ENCODE results near the gene HAGH. TPM values are rescaled to one million over a fixed set of nuclear protein-coding genes. Genes with fewer than 3 reads are reported as not detected.

The HAGH gene
- polyA plus RNA-seq, 1 donor from 2014 or later: 163 TPM

DNA sequence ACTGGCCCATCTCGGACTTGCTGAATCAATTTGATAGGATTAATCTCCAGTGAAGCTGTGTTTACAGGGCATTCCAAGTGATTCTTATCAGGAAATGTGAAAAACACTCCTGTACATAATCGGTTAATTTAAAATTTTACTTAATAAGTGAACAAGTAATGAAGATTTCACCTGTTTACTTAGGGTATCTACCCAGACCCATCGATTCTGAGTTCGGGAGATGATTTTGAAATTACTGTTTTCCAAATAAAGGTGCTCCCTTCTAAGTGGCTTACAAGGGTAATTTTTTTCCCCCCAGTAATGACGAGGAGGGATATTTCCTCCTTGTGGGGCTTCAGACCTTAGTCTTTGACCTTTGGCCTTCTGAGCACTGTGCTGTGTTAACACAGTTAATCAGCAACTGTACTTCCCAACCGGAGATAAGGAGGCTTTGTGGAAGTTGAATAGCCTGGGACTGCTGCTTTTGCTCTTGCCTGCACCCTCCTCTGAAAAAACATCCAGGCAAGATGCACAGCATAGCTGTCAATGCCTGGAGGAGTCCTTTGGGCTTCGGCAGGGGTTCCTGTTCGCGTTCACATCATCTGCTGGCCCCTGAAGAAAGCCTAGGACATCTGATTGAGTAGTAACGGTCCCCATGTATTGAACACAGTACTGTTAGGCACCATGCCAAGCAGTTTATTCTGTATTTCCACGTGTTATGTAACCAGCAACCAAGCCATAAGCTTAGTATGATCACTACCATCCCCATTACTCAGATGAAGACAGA lies 2.2 kb upstream of the HAGH start:
- Histone ChIP-seq H3K9me3 (ENCODE audit: low read length) (no peaks in the 10 kb centered on the region), H4K20me1 (ENCODE audit: insufficient read depth) (no peaks in the 10 kb centered on the region), H3K27me3 (ENCODE audit: insufficient read depth, low read depth, low read length) (no peaks in the 10 kb centered on the region), H3K4me2 (ENCODE audit: low read length) (peak overlapping the region; percentile 62), H3K27ac (ENCODE audit: low read length) (no peak overlapping the region), H3K79me2 (replicated peaks; ENCODE audit: insufficient read depth, low read length) (peaks cover 31% of the 10 kb centered on the region), H3K9me2 (ENCODE audit: insufficient read depth, low read length) (no peaks in the 10 kb centered on the region), H2AFZ (ENCODE audit: low read depth, low read length) (no peak overlapping the region), H3F3A (ENCODE audit: insufficient read depth, low read length, poor library complexity, severe bottlenecking) (no peaks in the 10 kb centered on the region), H3K36me3 (ENCODE audit: insufficient read depth, low read length) (no peaks in the 10 kb centered on the region), H3K4me3 (ENCODE audit: low read length) (peak overlapping the region; percentile 88), H3K9ac (ENCODE audit: low read length) (no peak overlapping the region)
- TF ChIP-seq SMC3 (conservative IDR thresholded peaks at IDR 0.05; ENCODE audit: poor library complexity) (no peak), MXI1 (conservative IDR thresholded peaks at IDR 0.05; ENCODE audit: poor library complexity, severe bottlenecking) (no peak), RAD21 (conservative IDR thresholded peaks at IDR 0.05) (no peak)
- TF ChIP-seq, protein P1, sequence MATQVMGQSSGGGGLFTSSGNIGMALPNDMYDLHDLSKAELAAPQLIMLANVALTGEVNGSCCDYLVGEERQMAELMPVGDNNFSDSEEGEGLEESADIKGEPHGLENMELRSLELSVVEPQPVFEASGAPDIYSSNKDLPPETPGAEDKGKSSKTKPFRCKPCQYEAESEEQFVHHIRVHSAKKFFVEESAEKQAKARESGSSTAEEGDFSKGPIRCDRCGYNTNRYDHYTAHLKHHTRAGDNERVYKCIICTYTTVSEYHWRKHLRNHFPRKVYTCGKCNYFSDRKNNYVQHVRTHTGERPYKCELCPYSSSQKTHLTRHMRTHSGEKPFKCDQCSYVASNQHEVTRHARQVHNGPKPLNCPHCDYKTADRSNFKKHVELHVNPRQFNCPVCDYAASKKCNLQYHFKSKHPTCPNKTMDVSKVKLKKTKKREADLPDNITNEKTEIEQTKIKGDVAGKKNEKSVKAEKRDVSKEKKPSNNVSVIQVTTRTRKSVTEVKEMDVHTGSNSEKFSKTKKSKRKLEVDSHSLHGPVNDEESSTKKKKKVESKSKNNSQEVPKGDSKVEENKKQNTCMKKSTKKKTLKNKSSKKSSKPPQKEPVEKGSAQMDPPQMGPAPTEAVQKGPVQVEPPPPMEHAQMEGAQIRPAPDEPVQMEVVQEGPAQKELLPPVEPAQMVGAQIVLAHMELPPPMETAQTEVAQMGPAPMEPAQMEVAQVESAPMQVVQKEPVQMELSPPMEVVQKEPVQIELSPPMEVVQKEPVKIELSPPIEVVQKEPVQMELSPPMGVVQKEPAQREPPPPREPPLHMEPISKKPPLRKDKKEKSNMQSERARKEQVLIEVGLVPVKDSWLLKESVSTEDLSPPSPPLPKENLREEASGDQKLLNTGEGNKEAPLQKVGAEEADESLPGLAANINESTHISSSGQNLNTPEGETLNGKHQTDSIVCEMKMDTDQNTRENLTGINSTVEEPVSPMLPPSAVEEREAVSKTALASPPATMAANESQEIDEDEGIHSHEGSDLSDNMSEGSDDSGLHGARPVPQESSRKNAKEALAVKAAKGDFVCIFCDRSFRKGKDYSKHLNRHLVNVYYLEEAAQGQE (IDR thresholded peaks at IDR 0.05; ENCODE audit: borderline replicate concordance): no peak

DNA sequence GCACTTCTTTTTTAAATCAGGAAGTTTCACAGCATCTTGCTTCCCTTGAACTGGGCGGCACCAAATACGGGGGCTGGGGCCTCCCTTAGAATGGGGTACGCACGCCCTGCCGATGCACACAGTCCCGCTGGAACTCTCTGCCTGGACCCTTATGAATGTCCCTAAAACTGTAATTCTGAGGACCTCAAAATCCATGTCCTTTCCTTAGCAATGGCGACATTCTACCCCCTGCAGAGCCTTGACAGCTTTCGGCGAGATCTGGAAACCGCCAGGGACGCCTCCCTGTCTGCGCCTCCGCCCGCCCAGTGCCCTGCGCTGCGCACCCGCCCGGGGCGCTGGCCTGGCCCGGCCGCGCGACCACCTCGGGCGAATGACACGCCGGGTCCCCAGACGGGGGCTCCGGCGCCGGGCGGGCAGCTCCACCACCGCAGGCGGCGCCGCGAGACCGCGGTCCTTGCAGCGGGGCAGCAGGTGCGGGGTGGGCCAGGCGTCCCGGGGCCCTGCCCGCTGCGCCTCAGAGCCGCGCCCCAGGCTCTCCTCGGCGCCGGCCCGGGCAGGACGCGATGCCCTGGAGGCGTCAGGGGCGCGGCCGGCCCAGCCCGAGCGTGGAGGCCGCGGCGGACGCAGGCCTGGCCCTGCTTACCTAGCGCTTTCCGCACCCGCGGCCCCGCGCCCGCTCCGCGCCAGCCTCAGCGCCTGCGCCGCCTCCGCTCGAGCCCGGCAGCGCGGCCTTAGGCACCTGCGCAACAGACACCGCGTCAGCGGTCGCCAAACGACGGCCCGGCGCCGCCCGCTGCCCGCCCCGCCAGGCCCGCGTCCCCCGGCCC lies 548 bp downstream of the HAGH start:
- TF ChIP-seq MXI1 (conservative IDR thresholded peaks at IDR 0.05; ENCODE audit: poor library complexity, severe bottlenecking): no peak
- TF ChIP-seq TAF1 (IDR thresholded peaks at IDR 0.05; ENCODE audit: low read depth): no peak
- no peak for TF ChIP-seq EP300 (conservative IDR thresholded peaks at IDR 0.05; ENCODE audit: poor library complexity, severe bottlenecking)
- TF ChIP-seq, protein P2, sequence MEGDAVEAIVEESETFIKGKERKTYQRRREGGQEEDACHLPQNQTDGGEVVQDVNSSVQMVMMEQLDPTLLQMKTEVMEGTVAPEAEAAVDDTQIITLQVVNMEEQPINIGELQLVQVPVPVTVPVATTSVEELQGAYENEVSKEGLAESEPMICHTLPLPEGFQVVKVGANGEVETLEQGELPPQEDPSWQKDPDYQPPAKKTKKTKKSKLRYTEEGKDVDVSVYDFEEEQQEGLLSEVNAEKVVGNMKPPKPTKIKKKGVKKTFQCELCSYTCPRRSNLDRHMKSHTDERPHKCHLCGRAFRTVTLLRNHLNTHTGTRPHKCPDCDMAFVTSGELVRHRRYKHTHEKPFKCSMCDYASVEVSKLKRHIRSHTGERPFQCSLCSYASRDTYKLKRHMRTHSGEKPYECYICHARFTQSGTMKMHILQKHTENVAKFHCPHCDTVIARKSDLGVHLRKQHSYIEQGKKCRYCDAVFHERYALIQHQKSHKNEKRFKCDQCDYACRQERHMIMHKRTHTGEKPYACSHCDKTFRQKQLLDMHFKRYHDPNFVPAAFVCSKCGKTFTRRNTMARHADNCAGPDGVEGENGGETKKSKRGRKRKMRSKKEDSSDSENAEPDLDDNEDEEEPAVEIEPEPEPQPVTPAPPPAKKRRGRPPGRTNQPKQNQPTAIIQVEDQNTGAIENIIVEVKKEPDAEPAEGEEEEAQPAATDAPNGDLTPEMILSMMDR (IDR thresholded peaks at IDR 0.05; ENCODE audit: poor library complexity, severe bottlenecking): no peak
- no peak for TF ChIP-seq POLR2AphosphoS5 (IDR thresholded peaks at IDR 0.05)
- no peak for TF ChIP-seq SMC3 (conservative IDR thresholded peaks at IDR 0.05; ENCODE audit: poor library complexity)
- no peak for TF ChIP-seq RAD21 (conservative IDR thresholded peaks at IDR 0.05)
- TF ChIP-seq, protein P1 (IDR thresholded peaks at IDR 0.05; ENCODE audit: borderline replicate concordance): no peak
- no peak for TF ChIP-seq EZH2 (IDR thresholded peaks at IDR 0.05; ENCODE audit: borderline replicate concordance, insufficient read depth, low read length, poor library complexity, severe bottlenecking)
- no peaks in the 10 kb centered on the region for H4K20me1 ChIP-seq (ENCODE audit: insufficient read depth)
- H3K4me2 ChIP-seq (ENCODE audit: low read length): peak overlapping the region; percentile 68
- no peaks in the 10 kb centered on the region for H3K36me3 ChIP-seq (ENCODE audit: insufficient read depth, low read length)
- H3K27ac ChIP-seq (ENCODE audit: low read length): peak overlapping the region; percentile 42
- no peaks in the 10 kb centered on the region for H3F3A ChIP-seq (ENCODE audit: insufficient read depth, low read length, poor library complexity, severe bottlenecking)
- H3K27me3 ChIP-seq (ENCODE audit: insufficient read depth, low read depth, low read length): no peaks in the 10 kb centered on the region
- H3K9me3 ChIP-seq (ENCODE audit: low read length): no peaks in the 10 kb centered on the region
- H3K4me3 ChIP-seq (ENCODE audit: low read length): peak overlapping the region; percentile 67
- peak overlapping the region; percentile 68 for H3K9ac ChIP-seq (ENCODE audit: low read length)
- no peak overlapping the region for H2AFZ ChIP-seq (ENCODE audit: low read depth, low read length)
- H3K79me2 ChIP-seq (replicated peaks; ENCODE audit: insufficient read depth, low read length): peaks cover 31% of the 10 kb centered on the region
- H3K9me2 ChIP-seq (ENCODE audit: insufficient read depth, low read length): no peaks in the 10 kb centered on the region

Data from neural cell (in vitro differentiated cells).